GM12878 (cell line): Measurements from ENCODE around the gene SH3GL2. TPM values are rescaled to one million over a fixed set of nuclear protein-coding genes. Genes with fewer than 3 reads are reported as not detected.

ENCODE experiments used
- ATAC-seq: fragments of 200-7000 bp; cut with Tn5 transposase; 3 replicates; pipeline ENCODE4 v1.9.1; 2020; ENCODE audit warnings: mild to moderate bottlenecking, moderate library complexity
- BruUV-seq: library from RNA; stranded (reverse); fragments of 400-500 nt; replicated peaks from 2 replicates; lab custom pipeline; 2021; lab: Mats Ljungman, UMichigan
- CTCF ChIA-PET: fragments of 300-600 bp; sonication (Branson Sonifier 250); formaldehyde crosslinking; extraction: SDS; loops from one replicate; lab custom pipeline; 2021; ENCODE audit warnings: inconsistent platforms; lab: Yijun Ruan, JAX
- POLR2A ChIA-PET: fragments of 350-600 bp; formaldehyde crosslinking; extraction: SDS; loops from one replicate; lab custom pipeline; 2021; ENCODE audit warnings: inconsistent platforms; lab: Charles Lee
- RAD21 ChIA-PET: fragments of 300-600 bp; sonication (Branson Sonifier 250); formaldehyde crosslinking; loops from one replicate; lab custom pipeline; 2023; ENCODE audit warnings: antibody characterized with exemption; ENCODE audit not compliant: unreplicated experiment; lab: Charles Lee
- SMC1A ChIA-PET: fragments of 300-600 bp; sonication (Branson Sonifier 250); formaldehyde crosslinking; loops from one replicate; lab custom pipeline; 2023; ENCODE audit not compliant: unreplicated experiment, uncharacterized antibody; lab: Charles Lee
- DNase-seq: peaks from one replicate; pipeline ENCODE4 v3.0.0-alpha.2; 2011; ENCODE audit warnings: low read depth, low spot score
- FAIRE-seq: peaks from 3 replicates; lab custom pipeline; 2011; peaks lifted over from hg19 to GRCh38; lab: Jason Lieb, UNC
- H2AFZ ChIP-seq: 2 replicates; pipeline ENCODE4 v1.6.0; 2011; ENCODE audit warnings: low read depth, low read length, control low read depth; ENCODE audit not compliant: control insufficient read depth
- H3K27ac ChIP-seq: 2 replicates; pipeline ENCODE4 v1.5.1; 2011; ENCODE audit warnings: control low read depth; ENCODE audit not compliant: control insufficient read depth, insufficient read depth
- H3K27me3 ChIP-seq, 2 experiments: replicated peaks in 1 of 2; 2 replicates each; pipeline versions ENCODE4 v1.6.0 to v1.6.1; 2011; ENCODE audit warnings: low read length in 1 of 2; ENCODE audit not compliant: control insufficient read depth in 2 of 2, insufficient read depth in 2 of 2
- H3K36me3 ChIP-seq, 2 experiments: 2 replicates each; pipeline ENCODE4 v1.5.1; 2011; ENCODE audit warnings: low read length in 1 of 2; ENCODE audit not compliant: control insufficient read depth in 2 of 2, insufficient read depth in 2 of 2
- H3K4me1 ChIP-seq: 2 replicates; pipeline ENCODE4 v1.6.1; 2011; ENCODE audit warnings: mild to moderate bottlenecking, low read length, moderate library complexity, mixed read lengths; ENCODE audit not compliant: control insufficient read depth, insufficient read depth
- H3K4me2 ChIP-seq: 2 replicates; pipeline ENCODE4 v1.6.0; 2011; ENCODE audit warnings: control low read depth; ENCODE audit not compliant: control insufficient read depth, insufficient read depth
- H3K4me3 ChIP-seq: fragments of 200-600 bp; sonication (generic); 2 replicates; pipeline ENCODE4 v1.5.1; 2016
- H3K79me2 ChIP-seq: 2 replicates; pipeline ENCODE4 v1.6.0; 2011; ENCODE audit warnings: low read length; ENCODE audit not compliant: control insufficient read depth, insufficient read depth
- H3K9ac ChIP-seq: 2 replicates; pipeline ENCODE4 v1.8.0; 2011; ENCODE audit warnings: low read length, control low read depth, mixed read lengths; ENCODE audit not compliant: control insufficient read depth, insufficient read depth
- H3K9me3 ChIP-seq: replicated peaks from 3 replicates; pipeline ENCODE4 v1.5.1; 2011; ENCODE audit warnings: mild to moderate bottlenecking, low read length; ENCODE audit not compliant: control insufficient read depth, insufficient read depth
- H4K20me1 ChIP-seq: 2 replicates; pipeline ENCODE4 v1.6.0; 2011; ENCODE audit not compliant: control insufficient read depth, insufficient read depth
- BACH1 ChIP-seq: fragments of 450-650 bp; IDR thresholded peaks from 2 replicates; pipeline ENCODE4 v1.6.1; 2017; ENCODE audit warnings: mild to moderate bottlenecking, borderline replicate concordance
- EZH2 ChIP-seq: IDR thresholded peaks from 2 replicates; pipeline ENCODE4 v1.6.1; 2012; ENCODE audit warnings: low read depth, mild to moderate bottlenecking, control low read depth, inconsistent platforms, low read length, borderline replicate concordance; ENCODE audit not compliant: control insufficient read depth
- FOS ChIP-seq: IDR thresholded peaks from 3 replicates; pipeline ENCODE4 v1.6.1; 2011; ENCODE audit warnings: borderline replicate concordance; ENCODE audit not compliant: insufficient read length; ENCODE audit errors: extremely low read depth
- GATAD2B ChIP-seq: fragments of 450-650 bp; conservative IDR thresholded peaks from 2 replicates; pipeline ENCODE4 v1.6.1; 2017; ENCODE audit warnings: low read depth, mild to moderate bottlenecking, moderate library complexity
- HDAC6 ChIP-seq: fragments of 200-600 bp; sonication (generic); IDR thresholded peaks from one replicate; pipeline ENCODE4 v1.8.0; 2017; ENCODE audit warnings: antibody characterized with exemption; ENCODE audit not compliant: unreplicated experiment
- IRF4 ChIP-seq: IDR thresholded peaks from 2 replicates; pipeline ENCODE4 v1.6.1; 2011; ENCODE audit warnings: low read depth, low read length
- JUND ChIP-seq: IDR thresholded peaks from 2 replicates; pipeline ENCODE4 v1.6.1; 2012; ENCODE audit warnings: low read depth, mild to moderate bottlenecking, low read length, improper control_type of control experiment, moderate library complexity
- KDM1A ChIP-seq: fragments of 200-600 bp; sonication (generic); IDR thresholded peaks from 2 replicates; pipeline ENCODE4 v1.6.1; 2016; ENCODE audit warnings: borderline replicate concordance
- MTA2 ChIP-seq: fragments of 450-650 bp; IDR thresholded peaks from 2 replicates; pipeline ENCODE4 v1.6.1; 2016; ENCODE audit warnings: low read depth, mild to moderate bottlenecking, moderate library complexity
- NBN ChIP-seq: fragments of 450-650 bp; IDR thresholded peaks from 2 replicates; pipeline ENCODE4 v1.6.1; 2016
- POU2F2 ChIP-seq: IDR thresholded peaks from 3 replicates; pipeline ENCODE4 v1.6.1; 2011; ENCODE audit warnings: low read depth, mild to moderate bottlenecking, low read length, borderline replicate concordance
- RAD21 ChIP-seq: IDR thresholded peaks from 2 replicates; pipeline ENCODE4 v1.6.1; 2011; ENCODE audit warnings: mild to moderate bottlenecking, low read depth, low read length, moderate library complexity; ENCODE audit not compliant: insufficient read depth
- RCOR1 ChIP-seq: conservative IDR thresholded peaks from 2 replicates; pipeline ENCODE4 v1.6.1; 2012; ENCODE audit warnings: low read depth, low read length, improper control_type of control experiment
- SP1 ChIP-seq: IDR thresholded peaks from one replicate; pipeline ENCODE4 v1.6.1; 2011; ENCODE audit warnings: low read depth, low read length
- SREBF2 ChIP-seq: IDR thresholded peaks from 2 replicates; pipeline ENCODE4 v1.6.1; 2012; ENCODE audit warnings: mild to moderate bottlenecking, low read length
- TARDBP ChIP-seq: IDR thresholded peaks from 2 replicates; pipeline ENCODE4 v1.6.1; 2016; ENCODE audit warnings: borderline replicate concordance
- TCF12 ChIP-seq: IDR thresholded peaks from 2 replicates; pipeline ENCODE4 v1.6.1; 2011; ENCODE audit warnings: low read depth, mild to moderate bottlenecking, low read length
- WRNIP1 ChIP-seq: IDR thresholded peaks from 2 replicates; pipeline ENCODE4 v1.6.1; 2011; ENCODE audit warnings: low read depth, low read length, improper control_type of control experiment, borderline replicate concordance
- YY1 ChIP-seq: IDR thresholded peaks from 2 replicates; pipeline ENCODE4 v1.6.1; 2011; ENCODE audit warnings: low read depth, mild to moderate bottlenecking, low read length
- ZNF207 ChIP-seq: fragments of 450-650 bp; IDR thresholded peaks from 2 replicates; pipeline ENCODE4 v1.6.1; 2014; ENCODE audit warnings: antibody characterized with exemption, mild to moderate bottlenecking, borderline replicate concordance
- ZNF384 ChIP-seq: IDR thresholded peaks from 2 replicates; pipeline ENCODE4 v1.6.1; 2012; ENCODE audit warnings: low read depth, mild to moderate bottlenecking, low read length, improper control_type of control experiment, borderline replicate concordance
- ZZZ3 ChIP-seq: IDR thresholded peaks from 2 replicates; pipeline ENCODE4 v1.6.1; 2011; ENCODE audit warnings: low read depth; ENCODE audit not compliant: control insufficient read depth, insufficient read length
- WGBS: methylation state at CpG from one replicate; pipeline ENCODE4 v1.1.6; 2016; ENCODE audit warnings: low lambda C conversion rate; ENCODE audit not compliant: insufficient replicate concordance, insufficient coverage; ENCODE audit errors: missing lambda C conversion rate; 5-methylcytosine and 5-hydroxymethylcytosine counted together
- in situ Hi-C: fragments of 300-500 bp; cut with MboI; formaldehyde crosslinking; loops from 9 replicates; pipeline ENCODE4 v1.14.3; 2018; ENCODE audit warnings: mixed read lengths
- intact Hi-C: fragments of 100-400 bp; cut with micrococcal nuclease; formaldehyde crosslinking; loops from one replicate; pipeline ENCODE4 v1.14.2; 2022; ENCODE audit not compliant: unreplicated experiment
- polyA plus RNA-seq, 11 experiments: library from polyadenylated mRNA; depleted of rRNA in 4 of 11; unstranded in 6 of 11; stranded (reverse) in 5 of 11; fragments of >200 nt; fragmentation: Nextera tagmentation in 4 of 11; fragmentation: Illumina TruSeq in 1 of 11; extraction: Ambion mirVana in 4 of 11; extraction: Trizol in 1 of 11; gene quantifications; 1 replicate in 1 of 11; 2 replicates in 10 of 11; pipeline versions ENCODE4 v1.2.1 to v1.2.3, GENCODE V29; 2011 to 2016; ENCODE audit warnings: inconsistent platforms in 2 of 11, missing spikeins in 2 of 11, low read depth in 1 of 11
- total RNA-seq, 4 experiments: library from RNA; depleted of rRNA in 3 of 4; stranded (reverse); fragments of >200 nt in 3 of 4; fragmentation: Illumina TruSeq in 1 of 4; extraction: Trizol in 1 of 4; gene quantifications; 2 replicates each; pipeline versions ENCODE4 v1.2.1 to v1.2.3, GENCODE V29; 2013 to 2021
- TF ChIP-seq, protein P1 (sequence below): fragments of 450-650 bp; IDR thresholded peaks from 2 replicates; pipeline ENCODE4 v1.6.1; 2016; ENCODE audit warnings: mild to moderate bottlenecking, moderate library complexity, borderline replicate concordance

Gene SH3GL2
- total and polyA plus RNA-seq, 10 of the 15 experiments (the other 5 are each of a cell fraction or from before 2014, with no cell fraction given), result not detected

DNA sequence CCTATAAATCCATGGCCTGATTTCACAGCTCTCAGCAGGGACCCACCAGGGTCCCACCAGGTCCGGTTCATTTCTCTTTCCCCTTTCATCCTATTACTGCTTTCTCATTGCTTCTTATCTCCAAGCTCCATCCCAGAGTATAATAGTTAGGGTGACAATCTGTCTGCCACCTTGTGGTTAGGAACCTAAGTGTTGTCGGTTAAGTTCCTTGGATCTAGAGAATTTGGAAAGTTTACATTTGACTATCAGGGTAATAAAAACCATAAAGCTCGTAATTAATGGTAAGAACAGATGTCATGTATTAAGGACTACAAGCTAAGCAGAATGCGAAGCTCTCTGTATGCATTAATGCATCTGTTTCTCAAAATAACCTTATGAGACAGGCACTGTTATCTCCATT, 259.1 kb downstream of the SH3GL2 start (continued):
- TF ChIP-seq YY1 (no peak), RAD21 (no peak), HDAC6 (no peak), JUND (no peak), ZZZ3 (no peak)
- TF ChIP-seq, all 136 proteins: peak for 0

DNA sequence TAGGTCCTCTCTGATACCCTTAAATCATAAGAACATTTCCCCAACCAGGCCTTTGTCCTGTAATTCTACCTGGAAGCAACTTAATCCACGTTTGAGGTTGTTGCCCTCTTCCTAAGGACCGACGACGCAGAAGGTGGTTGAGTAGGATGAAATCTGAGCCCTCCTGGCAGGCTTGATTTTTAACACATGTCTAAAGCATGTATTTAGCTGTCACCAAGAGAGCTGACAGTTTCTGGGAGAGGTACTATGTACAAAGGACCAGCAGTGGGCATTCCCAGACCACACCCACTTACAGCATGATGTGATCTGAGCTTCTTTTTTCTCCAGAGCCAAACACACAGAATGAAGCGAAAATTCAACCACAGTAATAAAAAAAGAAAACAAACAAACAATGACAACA, 260.9 kb downstream of the SH3GL2 start:
- ChIA-PET RAD21 (no interaction called here), SMC1A (no interaction called here), POLR2A (no interaction called here), CTCF (interaction anchor here (0.5 kb wide), 1 partner anchor 52 kb away, joined by 3 read pairs; no protein-coding TSS in a partner anchor)
- in situ Hi-C loops, result loop anchor here (10.0 kb wide), 1 partner anchor 65 kb away; no protein-coding TSS in a partner anchor
- no peak overlapping the region for H3K4me3 ChIP-seq
- H3K27me3 ChIP-seq, result no peaks in the 10 kb centered on the region
- ATAC-seq (no peak), FAIRE-seq (no peak), DNase-seq (no peak)
- no peak overlapping the region for H2AFZ ChIP-seq
- H3K4me2 ChIP-seq, result no peak overlapping the region
- WGBS, result 23% methylated on average over 5 of the region's 5 CpGs
- H4K20me1 ChIP-seq, result no peaks in the 10 kb centered on the region
- H3K36me3 ChIP-seq, result no peaks in the 10 kb centered on the region
- no peaks in the 10 kb centered on the region for H3K79me2 ChIP-seq
- no TSS peak for BruUV-seq
- H3K9ac ChIP-seq, result no peak overlapping the region
- TF ChIP-seq NBN (no peak), IRF4 (no peak), ZNF384 (no peak), TCF12 (no peak), RCOR1 (no peak), MTA2 (no peak), BACH1 (no peak), SREBF2 (no peak), SP1 (no peak), KDM1A (no peak), FOS (no peak), WRNIP1 (no peak), ZNF207 (no peak), EZH2 (no peak), POU2F2 (no peak), GATAD2B (no peak), TARDBP (no peak)
- TF ChIP-seq, protein P1, sequence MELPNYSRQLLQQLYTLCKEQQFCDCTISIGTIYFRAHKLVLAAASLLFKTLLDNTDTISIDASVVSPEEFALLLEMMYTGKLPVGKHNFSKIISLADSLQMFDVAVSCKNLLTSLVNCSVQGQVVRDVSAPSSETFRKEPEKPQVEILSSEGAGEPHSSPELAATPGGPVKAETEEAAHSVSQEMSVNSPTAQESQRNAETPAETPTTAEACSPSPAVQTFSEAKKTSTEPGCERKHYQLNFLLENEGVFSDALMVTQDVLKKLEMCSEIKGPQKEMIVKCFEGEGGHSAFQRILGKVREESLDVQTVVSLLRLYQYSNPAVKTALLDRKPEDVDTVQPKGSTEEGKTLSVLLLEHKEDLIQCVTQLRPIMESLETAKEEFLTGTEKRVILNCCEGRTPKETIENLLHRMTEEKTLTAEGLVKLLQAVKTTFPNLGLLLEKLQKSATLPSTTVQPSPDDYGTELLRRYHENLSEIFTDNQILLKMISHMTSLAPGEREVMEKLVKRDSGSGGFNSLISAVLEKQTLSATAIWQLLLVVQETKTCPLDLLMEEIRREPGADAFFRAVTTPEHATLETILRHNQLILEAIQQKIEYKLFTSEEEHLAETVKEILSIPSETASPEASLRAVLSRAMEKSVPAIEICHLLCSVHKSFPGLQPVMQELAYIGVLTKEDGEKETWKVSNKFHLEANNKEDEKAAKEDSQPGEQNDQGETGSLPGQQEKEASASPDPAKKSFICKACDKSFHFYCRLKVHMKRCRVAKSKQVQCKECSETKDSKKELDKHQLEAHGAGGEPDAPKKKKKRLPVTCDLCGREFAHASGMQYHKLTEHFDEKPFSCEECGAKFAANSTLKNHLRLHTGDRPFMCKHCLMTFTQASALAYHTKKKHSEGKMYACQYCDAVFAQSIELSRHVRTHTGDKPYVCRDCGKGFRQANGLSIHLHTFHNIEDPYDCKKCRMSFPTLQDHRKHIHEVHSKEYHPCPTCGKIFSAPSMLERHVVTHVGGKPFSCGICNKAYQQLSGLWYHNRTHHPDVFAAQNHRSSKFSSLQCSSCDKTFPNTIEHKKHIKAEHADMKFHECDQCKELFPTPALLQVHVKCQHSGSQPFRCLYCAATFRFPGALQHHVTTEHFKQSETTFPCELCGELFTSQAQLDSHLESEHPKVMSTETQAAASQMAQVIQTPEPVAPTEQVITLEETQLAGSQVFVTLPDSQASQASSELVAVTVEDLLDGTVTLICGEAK, result no peak
- H3K4me1 ChIP-seq, result no peaks in the 10 kb centered on the region
- H3K9me3 ChIP-seq, result no peaks in the 10 kb centered on the region; the same call in 2 of the 3 replicates
- H3K27ac ChIP-seq, result no peak overlapping the region
- intact Hi-C loops, result no loop called here
